ENCODE measurements around the gene PIK3R2.

GRCh38 chr19:18193388-18194180 lies 40.6 kb downstream of the PIK3R2 start:
- TF ChIP-seq EZH2 (IDR thresholded peaks at IDR 0.05; ENCODE audit: borderline replicate concordance, low read depth, low read length, poor library complexity, severe bottlenecking) (no peak), CTCF (conservative IDR thresholded peaks at IDR 0.05; ENCODE audit: low read depth, low read length) (no peak)

Measured in A673 (cell line).